Cerebellar nuclear complex (tissue), 1 donor: ENCODE data around the gene TUBA1C.
"Not testable (repeated sequence)": the region's sequence is repeated elsewhere in the genome, so short reads cannot be mapped to it uniquely, and the experiment has no call there.

Experiments
- DNase-seq, 2 experiments: peaks; one replicate each; lab custom pipeline; 2025; lab: John Stamatoyannopoulos, UW

Gene TUBA1C

DNA sequence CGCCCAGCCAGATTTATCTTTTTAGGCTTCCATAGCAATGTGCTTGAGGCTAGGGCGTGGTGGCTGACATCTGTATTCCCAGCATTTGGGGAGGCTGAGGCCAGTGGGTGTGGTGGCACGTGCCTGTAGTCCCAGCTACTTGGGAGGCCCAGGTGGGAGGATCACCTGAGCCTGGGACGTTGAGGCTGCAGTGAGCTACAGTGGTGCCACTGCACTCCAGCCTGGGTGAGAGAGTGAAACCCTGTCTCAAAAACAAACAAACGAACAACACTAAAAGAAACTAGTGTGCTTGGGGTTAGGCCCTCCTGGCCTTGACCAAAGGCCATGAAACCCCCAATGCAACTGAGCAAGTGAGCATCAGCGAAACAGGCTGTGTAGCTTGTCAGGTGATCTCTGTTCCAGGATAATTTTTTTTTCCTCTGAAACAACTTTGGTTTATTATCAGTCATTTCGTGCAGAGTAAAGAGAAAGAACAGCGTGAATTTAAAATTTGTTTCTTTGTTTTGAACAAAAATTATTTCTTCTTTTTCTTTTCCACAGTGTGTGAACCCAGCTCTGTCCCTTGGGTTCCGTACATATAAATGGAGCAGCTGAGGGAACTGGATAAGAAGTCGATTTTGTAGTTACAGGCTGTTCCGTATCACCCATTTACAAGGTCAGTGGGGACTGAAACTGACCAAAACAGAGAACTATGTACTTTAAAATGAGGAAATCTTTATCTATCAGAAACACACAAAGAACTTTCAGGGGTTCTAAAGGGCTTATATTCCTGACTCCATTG lies 8.8 kb upstream of the TUBA1C start:
- no peak for DNase-seq

DNA sequence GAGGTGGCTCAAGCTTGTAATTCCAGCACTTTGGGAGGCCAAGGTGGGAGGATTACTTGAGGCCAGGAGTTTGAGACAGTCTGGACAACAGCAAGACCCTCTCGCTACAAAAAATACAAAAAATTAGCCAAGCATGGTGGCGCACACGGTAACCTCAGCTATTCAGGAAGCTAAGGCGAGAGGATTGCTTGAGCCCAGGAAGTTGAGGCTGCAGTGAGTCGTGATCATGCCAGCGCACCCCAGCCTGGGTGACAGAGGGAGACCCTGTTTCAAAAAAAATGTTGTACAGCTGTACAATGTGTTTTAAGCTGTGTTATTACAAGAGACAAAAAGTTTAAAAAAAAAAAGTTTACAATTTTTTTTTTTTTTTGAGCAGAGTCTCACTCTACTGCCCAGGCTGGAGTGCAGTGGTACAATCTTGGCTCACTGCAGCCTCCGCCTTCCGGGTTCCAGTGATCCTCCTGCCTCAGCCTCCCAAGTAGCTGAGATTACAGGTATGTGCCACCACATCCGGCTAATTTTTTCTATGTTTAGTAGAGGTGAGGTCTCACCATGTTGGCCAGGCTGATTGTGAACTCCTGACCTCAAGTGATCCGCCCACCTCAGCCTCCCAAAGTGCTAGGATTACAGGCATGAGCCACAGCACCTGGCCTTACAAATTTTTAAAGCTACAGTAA lies 7.2 kb upstream of the TUBA1C start:
- DNase-seq = not testable (repeated sequence)

DNA sequence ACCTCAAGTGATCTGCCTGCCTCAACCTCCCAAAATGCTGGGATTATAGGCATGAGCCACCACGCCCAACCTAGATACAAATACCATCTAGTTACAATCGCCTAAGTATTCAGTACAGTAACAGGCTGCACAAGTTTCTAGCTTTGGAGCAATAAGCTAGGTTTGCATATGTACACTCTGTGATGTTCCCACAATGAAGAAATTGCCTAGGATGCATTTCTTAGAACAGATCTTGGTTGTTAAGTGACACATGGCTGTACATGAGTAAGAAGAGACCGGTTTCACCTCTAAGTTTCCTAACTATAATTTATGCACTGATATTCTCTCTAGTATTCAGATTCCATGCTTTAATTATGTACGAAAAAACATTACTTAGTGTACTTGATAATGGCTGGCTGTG lies 5.4 kb upstream of the TUBA1C start:
- no peak for DNase-seq

DNA sequence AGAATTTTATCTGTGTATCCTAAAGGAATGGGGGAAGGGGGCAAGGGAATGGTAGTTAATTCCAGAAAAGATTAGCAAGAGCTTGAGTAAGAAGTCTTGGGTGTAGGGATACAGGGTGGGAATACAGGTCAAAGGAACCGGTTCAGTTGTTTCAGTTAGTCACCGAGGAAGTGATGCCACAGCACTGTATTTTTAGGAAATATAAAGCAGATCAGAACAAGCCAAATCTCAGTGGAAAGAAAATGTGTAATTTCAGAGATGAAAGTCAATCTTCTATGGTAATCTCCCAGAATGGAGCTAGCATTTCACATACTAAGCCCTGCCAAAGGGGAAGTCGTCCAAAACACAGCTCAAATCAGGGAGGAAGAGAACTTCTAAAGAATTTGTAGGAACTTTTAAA lies 4.7 kb upstream of the TUBA1C start:
- DNase-seq = no peak

DNA sequence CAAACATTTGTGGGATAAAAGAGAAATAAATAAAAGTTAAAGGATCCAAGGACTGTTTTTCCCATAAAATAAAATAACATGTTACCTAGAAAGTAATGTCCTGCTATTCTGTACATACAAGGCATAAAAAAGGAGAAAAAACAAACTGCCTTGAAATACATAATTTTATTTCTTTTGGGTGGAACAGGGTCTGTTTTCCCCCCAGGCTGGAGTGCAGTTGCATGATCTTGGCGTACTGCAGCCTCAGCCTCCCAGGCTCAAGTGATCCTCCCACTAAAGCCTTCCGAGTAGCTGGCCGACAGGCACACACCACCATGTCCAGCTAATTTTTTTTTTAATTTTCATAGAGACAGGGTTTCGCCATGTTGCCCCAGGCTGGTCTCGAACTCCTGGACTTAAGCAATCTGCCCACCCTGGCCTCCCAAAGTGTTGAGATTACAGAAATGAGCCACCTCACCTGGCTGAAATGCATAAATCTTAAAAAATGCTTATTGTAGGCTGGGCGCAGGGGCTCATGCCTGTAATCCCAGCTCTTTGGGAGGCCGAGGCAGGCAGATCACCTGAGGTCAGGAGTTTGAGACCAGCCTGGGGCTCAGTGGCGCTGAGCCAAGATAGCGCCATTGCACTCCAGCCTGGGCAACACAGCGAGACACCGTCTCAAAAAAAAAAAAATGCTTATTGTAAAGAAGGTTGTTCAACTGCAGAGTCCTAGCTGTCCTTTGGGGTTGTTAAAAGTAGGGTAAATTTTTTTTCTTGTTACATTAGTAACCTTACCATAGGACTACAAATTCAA lies 4.1 kb upstream of the TUBA1C start:
- no peak for DNase-seq

DNA sequence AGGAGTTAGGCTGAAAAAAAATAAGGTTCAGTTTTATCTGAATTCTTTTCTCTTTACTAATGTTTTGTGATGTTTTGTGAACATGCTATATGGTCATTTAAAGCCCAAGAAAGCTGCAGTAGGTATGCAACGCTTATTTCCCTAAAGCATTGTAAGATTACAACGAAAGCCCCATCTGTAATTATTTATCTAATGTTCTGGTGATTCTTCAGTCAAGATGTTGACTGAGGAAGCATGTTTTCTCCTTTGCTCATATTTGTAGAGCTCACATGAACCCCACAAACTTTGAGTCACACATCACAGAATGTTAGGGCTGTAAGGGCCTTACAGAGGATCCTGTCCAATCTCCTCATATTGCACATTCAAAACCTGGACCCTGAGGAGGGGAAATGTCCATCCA lies 3.2 kb upstream of the TUBA1C start:
- DNase-seq = no peak

DNA sequence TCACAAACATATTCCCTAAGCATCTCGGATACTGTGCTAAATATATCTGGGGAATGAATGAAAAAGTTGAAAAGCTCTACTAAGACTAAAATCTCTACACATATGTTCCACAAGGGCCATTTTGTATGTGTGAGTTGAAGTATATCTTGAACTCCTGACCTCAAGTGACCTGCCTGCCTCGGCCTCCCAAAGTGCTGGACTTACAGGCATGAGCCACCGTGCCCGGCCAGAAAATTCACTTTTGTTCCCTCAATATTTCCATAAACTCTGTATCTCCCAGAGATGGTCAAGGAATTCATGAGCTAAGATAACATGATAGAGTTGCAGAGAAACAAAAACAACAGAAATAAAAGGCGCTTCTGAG lies 1.5 kb upstream of the TUBA1C start:
- DNase-seq = no peak

DNA sequence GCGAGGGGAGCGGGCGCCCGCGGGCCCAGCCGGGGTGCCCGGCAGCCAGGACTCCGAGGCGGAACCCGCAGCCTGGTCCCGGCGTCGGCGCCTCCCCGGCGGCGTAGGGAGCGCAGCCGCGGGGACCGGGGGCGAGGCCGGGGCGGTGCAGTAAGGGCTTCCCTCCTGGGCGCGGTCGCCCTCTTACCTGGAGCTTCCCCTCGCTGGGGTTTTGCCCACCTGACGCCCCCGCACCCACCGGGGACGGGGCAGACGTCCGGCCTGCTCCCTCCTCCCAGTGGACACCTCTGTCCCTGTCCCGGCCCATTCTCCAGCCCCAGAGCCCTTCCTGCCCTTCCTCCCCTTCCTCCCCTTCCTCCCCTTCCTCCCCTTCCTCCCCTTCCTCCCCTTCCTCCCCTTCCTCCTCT lies 413 bp upstream of the TUBA1C start:
- no peak for DNase-seq

DNA sequence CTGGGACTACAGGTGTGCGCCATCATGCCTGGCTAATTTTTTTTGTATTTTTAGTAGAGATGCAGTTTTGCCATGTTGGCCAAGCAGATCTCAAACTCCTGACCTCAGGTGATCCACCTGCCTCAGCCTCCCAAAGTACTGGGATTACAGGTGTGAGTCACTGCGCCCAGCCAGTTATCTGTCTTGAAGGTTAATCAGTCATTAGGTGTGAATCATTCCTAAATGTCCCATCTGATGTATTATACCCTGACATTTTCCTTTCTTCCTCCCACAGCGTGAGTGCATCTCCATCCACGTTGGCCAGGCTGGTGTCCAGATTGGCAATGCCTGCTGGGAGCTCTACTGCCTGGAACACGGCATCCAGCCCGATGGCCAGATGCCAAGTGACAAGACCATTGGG lies 4.3 kb downstream of the TUBA1C start:
- not testable (repeated sequence) for DNase-seq

DNA sequence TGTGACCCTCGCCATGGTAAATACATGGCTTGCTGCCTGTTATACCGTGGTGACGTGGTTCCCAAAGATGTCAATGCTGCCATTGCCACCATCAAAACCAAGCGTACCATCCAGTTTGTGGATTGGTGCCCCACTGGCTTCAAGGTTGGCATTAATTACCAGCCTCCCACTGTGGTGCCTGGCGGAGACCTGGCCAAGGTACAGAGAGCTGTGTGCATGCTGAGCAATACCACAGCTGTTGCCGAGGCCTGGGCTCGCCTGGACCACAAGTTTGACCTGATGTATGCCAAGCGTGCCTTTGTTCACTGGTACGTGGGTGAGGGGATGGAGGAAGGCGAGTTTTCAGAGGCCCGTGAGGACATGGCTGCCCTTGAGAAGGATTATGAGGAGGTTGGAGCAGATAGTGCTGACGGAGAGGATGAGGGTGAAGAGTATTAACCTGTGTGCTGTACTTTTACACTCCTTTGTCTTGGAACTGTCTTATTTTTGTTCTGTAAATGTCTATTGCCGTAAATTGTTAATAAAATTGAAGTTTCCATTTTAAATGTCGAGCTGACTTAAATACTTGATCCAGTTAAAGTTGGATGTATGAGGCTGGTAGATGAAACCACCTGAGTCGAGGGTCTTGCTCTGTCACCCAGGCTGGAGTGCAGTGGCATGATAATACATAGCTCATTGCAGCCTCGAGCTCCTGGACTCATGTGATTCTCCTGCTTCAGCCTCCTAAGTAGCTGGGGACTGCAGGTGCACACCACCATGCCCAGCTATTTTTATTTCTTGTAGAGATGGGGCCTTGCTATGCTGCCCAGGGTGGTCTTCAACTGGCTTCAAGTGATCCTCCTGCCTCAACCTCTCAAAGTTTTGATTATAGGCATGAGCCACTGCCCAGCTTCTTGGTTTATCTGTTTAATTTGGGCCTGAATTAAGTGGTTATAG lies 8.2 kb downstream of the TUBA1C start:
- DNase-seq = no peak

DNA sequence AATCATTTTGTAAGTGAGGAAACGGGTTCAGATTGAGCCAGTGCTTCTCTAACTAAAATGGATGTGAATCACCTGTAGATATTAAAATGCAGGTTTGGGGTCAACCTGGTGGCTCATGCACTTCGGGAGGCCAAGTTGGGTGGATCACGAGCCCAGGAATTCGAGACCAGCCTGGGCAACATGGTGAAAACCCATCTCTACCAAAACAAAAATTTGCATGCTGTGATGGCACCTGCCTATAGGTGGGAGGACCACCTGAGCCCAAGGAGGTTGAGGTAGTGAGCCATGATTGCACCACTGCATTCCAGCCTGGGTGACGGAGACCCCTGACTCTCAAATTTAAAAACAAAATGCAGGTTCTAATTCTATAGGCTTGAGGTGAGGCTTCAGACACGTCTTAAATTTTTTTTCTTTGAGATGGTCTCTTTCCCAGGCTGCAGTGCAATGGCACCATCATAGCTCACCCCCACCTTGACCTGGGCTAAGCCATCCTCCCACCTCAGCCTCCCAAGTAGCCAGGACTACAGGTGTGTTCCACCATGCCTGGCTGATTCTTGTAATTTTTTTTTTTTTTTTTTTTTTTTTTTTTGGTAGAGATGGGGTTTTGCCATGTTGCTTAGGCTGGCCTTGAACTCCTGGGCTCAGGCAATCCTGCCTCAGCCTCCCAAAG lies 9.0 kb downstream of the TUBA1C start:
- DNase-seq = no peak

DNA sequence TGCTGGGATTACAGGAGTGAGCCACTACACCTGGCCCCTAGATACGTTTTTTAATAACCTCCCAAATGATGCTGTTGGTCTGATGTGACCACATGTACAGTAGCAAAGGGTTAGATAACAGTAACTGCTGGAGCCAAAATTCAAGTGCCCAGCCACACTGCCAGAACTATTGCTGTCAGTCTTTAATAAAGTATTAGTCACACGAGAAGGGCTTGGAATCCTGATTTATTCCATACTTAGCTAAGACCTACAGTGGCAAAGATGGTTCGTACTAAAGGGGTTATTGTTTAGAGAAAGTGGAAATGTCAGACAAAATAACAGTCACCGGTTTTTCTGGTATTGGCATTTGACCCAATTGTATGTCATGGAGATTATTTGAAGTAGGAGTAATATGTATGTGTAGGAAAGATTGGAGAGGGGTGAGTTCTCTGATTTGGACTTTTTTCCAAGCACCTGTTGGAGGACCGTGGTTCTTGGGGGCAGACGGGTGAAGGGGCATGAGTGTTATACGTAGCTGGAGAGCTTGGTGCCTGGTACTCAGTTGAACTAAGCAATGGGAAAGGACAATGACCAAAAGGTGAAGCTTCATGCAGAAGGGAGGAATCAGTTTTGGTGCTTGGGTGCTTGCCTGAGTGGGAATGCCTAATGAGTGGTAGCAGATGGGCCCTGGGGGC lies 9.7 kb downstream of the TUBA1C start:
- DNase-seq = no peak

DNA sequence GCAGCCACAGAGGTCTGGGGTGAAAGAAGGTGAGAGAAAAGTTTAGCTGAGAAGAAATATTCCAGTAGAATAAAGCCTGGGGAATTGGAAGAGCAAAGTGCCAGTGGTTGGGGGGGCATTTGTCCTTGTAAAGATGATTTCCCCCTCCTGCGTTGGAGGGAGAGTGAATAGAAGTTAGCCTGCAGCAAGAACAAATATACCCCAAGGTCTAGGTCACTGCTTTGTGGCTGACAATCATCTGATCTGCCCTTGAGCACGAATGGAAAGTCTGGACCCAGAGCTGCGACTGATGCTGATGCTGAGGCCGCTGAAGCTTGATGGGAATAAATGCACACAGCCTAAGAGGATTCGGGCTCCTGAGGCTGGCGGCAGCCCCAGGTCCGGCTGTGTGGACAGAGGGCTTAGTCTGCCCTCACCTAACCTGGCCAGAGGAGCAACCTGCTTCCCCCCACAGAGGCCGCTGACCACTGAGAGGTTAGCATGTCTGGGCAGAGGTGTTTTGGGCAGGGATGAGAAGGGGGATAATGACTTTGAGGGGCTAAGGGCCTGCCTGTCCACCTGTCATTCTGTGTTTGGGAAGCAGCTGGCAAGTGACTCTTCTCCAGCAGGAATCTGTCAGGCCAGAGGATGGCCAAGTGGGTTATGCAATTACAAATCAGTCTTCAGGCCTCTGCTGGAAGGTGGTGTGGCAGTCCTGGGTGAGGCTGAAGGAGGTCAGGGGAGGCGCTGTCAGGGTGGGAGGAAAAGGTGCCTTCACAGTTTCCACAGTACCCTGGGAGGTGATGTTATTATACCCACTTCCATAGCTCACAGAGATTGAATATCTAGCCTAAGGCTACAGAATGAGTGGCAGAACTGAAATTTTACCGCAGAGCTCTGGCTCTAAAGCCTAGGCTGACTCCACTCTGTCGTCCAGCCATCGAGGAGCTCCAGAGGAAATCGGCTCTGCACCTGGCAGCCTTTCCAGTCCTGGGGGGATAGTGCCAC lies 11.7 kb downstream of the TUBA1C start:
- DNase-seq = no peak

DNA sequence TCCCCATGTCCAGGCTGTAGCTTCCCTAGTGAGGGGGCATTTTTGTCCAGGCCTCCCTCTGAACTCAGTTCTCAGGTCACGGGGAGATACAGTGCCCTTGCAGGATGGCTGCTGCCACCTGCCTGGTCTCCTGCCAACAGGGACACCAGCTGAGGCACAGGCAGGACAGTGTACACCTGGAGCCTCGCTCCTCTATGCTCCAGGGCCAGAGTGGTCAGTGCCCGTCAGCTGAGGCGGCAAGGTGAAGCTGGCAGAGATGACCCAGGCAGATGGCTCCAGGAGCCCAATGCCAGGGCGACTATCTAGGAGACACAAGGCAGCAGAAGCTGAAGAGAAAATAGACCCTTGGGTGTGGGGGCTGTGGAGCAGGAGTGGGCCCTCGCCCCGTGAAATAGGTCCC lies 12.6 kb downstream of the TUBA1C start:
- DNase-seq = peak; percentile 25 to 34

DNA sequence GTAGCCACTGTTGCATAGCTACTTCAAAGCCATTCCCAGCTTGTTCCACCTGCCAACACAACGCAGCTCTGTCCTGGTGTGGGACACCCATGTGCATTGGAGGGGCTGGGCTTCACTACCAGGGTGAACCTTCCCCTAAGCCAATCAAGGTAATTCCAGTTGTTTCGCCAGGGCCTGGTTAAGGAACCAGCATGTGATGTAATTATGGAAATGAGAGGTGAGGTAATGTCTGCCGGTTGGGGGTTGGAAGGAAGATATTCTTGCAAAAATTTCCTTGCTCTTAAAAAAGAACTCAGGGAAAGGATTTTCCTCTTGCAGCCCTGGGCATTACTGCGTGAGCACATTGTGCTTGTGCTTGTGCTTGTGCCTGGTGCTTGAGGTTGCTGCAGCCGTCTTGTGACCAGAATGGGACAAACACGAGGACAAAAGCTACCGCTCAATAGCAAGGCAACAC lies 14.9 kb downstream of the TUBA1C start:
- DNase-seq = no peak

DNA sequence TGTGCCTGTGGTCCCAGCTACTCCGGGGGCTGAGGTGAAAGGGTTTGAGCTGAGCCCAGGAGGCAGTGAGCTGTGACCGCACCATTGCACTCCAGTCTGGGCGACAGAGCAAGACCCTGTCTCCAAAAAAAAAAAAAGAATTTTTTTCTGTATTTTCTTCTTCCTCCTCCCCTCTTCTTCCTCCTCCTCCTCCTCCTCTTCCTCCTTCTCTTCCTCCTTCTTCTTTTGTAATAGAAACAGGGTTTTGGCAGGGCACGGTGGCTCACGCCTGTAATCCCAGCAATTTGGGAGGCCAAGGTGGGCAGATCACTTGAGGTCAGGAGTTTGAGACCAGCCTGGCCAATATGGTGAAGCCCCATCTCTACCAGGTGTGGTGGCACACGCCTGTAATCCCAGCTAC lies 15.7 kb downstream of the TUBA1C start:
- DNase-seq = not testable (repeated sequence)

DNA sequence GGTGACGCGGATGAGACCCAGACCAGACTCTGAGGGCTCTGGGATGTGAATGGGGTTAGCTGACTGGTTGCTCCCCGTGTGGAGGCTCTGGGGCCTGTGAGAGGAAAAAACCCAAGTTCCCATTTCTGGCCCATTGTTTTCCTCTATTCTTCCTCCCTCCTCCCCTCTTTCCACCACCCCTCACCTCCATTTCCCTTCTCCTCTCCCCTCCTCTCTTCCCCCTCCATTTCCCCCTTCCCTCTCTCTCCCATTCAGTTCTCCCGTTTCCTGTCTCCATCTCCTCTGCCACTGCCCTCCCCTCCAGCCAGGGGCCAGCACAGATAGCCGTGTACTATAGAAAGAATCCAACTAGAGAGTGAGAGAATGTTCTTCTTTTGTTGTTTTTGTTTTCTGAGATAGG lies 17.4 kb downstream of the TUBA1C start:
- DNase-seq = no peak

DNA sequence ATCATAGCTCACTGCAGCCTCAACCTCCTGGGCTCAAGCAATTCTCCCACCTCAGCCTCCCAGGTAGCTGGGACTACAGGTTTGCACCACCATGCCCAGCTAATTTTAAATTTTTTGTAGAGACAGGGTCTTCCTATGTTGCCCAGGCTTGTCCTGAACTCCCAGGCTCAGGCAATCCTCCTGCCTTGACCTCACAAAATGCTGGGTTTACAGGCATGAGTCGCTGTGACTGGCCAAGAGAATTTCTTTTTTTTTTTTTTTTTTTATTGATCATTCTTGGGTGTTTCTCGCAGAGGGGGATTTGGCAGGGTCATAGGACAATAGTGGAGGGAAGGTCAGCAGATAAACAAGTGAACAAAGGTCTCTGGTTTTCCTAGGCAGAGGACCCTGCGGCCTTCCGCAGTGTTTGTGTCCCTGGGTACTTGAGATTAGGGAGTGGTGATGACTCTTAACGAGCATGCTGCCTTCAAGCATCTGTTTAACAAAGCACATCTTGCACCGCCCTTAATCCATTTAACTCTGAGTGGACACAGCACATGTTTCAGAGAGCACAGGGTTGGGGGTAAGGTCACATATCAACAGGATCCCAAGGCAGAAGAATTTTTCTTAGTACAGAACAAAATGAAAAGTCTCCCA lies 18.0 kb downstream of the TUBA1C start:
- not testable (repeated sequence) for DNase-seq
